ENCODE data around the gene SLC47A2.

The SLC47A2 gene

GRCh38 chr17:19747829-19748806 lies 31.7 kb upstream of the SLC47A2 start, which contains the start of gene ALDH3A1:
Gene ALDH3A1, minus strand, starts transcription at chr17:19748298. Its CDS starts 3,169 bp downstream, at chr17:19745129.
- no peak for DNase-seq

- DNase-seq, result no peak
These were observed 30.9 kb upstream of the SLC47A2 start for GRCh38 chr17:19747159-19747719.

DNA sequence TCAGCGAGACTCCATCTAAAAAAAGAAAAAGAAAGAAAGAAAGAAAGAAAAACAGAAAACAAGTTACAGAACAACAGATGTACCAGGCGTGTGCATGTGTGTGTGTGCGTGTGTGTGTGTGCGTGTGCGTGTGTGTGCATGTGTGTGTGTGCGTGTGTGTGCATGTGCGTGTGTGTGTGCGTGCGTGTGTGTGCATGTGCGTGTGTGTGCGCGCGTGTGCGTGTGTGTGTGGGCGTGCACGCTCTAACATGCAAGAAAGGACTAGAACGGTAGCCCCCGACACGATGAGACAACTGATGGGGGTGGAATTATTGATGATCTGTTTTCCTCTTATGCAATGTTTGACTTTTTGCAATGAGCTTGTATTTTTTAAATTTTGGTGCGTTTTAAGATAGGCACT lies 30.1 kb upstream of the SLC47A2 start:
- no peak for DNase-seq

GRCh38 chr17:19744922-19745757 lies 28.8 kb upstream of the SLC47A2 start:
- DNase-seq, result peak; percentile 83

GRCh38 chr17:19744492-19744891 lies 28.1 kb upstream of the SLC47A2 start:
- DNase-seq, result no peak

- no peak for DNase-seq
These were observed 27.0 kb upstream of the SLC47A2 start for GRCh38 chr17:19743101-19744100.

DNA sequence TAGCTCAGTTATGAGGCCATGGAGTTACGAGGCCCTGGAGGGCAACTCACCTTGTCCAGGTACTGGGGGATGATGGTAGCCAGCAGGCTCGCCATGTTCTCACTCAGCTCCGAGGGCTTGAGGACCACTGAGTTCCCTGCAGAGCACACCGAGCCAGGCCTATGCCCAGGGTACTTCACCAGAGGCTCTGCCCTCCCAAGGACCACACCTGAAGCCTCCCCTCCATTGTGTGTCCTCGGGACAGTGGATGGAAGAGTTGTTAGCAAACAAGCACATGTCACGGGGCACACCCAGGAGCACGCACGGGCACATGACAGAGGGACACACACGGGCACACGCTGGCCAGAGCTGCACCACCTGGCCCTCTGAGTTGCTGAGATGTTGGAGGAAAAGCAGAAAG lies 26.1 kb upstream of the SLC47A2 start:
- DNase-seq, result no peak

DNA sequence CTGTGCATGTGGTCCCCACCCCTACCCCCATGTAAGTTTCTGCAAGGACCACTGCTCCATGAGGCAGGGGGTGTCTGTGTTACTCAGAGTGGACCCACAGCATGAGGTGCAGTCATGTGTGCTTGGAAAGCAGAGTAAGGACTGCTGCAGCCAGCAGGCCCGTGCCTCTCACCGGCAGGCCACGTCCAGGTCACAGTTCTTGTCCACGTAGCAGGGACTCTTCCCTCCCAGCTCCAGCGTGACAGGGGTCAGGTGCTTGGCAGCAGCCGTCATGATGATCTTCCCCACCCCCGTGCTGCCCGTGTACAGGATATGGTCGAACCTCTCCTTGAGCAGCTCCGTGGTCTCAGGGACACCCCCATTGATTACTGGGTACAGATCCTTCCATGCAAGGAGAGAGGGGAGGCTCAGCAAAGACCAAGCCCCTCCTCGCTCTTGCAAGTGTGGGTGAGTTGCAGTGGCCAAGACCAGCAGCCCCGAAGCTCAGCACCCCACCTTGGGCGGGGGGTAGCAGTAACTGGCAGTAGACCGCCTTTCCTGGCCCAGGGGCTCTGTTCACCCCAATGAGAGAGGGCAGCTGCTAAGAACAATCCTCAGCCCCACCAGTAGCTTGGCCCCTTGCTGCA lies 25.6 kb upstream of the SLC47A2 start:
- no peak for DNase-seq

GRCh38 chr17:19740933-19741332 lies 24.5 kb upstream of the SLC47A2 start:
- DNase-seq, result no peak

- DNase-seq, result no peak
These were observed 23.1 kb upstream of the SLC47A2 start for GRCh38 chr17:19739241-19740201.

DNA sequence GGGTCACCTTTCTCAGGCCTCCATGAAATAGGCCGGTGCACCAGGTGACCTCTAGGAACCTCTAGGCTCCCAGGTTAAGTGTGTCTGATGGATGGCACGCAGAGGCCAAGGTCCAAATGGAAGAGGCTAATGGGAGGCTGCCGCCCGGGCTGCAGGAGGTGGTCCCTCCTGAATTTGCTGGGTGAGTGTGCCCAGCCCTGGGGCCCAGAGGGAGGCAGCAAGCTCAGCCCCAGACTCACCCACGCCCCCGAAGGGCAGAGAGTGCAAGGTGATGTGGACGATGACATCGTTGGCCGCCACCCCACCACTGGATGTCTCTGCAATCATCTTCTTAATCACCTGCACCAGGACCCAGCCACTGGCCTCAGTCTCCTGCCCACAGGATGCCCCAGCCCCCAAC lies 22.4 kb upstream of the SLC47A2 start:
- DNase-seq, result no peak

DNA sequence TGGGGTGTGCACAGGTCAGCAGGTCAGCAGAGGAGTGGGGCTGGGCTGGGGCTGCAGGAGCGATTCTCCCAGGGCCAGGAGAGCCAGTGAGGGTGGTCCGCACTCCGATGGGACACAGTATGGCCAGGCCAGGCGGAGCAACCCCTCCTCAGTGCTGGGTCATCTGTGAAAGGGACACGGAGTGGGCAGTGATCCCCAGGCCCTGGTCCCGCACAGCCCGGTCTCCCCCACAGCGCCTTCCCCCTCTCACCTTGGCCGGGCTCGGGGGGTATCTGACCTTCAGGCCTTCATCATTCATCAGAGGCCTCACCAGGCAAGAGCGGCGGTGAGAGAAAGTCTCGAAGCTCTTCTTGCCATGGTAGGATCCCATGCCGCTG lies 21.7 kb upstream of the SLC47A2 start:
- no peak for DNase-seq

DNA sequence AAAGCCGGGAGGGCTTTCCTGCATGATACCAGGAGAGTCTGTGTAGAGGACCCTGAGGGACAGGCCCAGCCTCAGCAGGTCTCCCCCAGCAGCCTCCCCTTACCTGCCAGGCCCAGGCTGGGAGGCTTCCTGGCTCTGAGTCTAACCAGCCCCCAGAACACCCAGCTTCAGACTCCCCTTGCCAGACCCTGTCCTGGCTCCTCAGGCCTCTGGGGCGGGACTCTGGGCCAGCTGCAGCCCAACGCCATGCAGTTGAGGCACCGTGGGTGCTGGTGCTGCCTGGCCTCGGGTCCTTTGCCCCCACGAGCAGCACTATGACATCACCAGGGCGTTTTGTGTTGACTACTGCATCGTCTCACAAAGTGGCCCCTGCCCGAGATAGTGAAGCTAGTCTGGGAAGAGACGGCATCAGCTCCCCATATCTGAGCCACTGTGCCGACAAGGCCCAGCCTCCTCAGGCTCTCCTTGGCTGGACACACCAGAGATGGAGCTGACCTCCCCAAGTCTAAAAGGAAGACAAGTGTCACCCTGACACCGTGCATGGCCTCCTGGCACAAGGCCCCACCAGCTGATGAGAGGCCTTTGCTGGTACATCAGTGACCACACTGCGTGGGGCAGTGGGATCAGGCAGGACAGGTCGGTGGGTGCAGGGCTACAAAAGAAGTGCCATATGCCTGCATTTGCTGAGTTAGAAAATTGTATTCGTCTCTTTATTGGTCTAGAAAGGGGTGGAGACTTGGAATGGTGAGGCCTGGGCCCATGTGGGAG lies 21.1 kb upstream of the SLC47A2 start:
- DNase-seq, result no peak

DNA sequence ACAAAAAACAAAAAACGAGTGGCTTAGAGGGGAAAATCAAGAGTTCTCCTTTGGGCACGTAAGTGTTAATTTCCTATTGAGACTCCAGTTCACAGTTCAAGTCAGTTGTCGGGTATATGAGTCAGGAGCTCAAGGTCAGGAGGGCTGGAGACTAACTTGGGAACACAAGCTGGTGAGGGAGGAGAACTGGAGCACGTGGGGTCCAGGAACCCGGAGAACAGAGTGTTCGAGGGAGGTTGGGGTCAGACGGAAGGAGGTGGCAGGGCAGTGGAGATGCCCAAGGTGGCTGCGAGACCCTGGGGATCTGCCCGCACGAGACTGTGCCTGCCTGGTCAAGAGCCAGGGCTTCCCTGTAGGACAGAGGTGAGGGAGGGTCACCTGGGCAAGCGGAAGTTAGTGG lies 19.7 kb upstream of the SLC47A2 start:
- no peak for DNase-seq

GRCh38 chr17:19733953-19734526 lies 17.7 kb upstream of the SLC47A2 start:
- no peak for DNase-seq

DNA sequence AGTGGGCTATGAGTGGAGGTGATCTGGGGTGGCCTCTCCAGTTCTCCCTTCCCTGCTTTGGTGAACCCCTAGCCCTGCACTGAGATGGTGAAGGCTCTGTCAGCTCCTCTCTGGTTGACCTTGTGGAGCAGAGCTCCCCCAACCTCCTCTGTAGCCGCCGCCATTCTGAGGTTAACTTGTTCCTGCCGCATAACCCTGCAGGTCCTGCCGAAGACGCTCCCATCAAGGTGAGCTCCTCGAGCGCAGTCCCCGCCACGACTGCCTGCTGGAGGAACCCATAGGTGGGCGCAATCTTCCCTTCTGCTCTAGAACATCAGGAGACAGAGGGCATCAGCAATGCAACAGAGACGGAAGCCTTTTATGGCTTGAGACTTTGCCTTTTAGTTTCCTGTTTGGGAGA lies 15.2 kb upstream of the SLC47A2 start:
- DNase-seq, result no peak

GRCh38 chr17:19730843-19731242 lies 14.5 kb upstream of the SLC47A2 start:
- DNase-seq, result no peak

GRCh38 chr17:19729900-19730299 lies 13.5 kb upstream of the SLC47A2 start:
- no peak for DNase-seq

- DNase-seq, result peak; percentile 82
These were observed 11.7 kb upstream of the SLC47A2 start for GRCh38 chr17:19728084-19728495.
